ENCODE measurements around the gene CCDC33. TPM values are rescaled to one million over a fixed set of nuclear protein-coding genes. Genes with fewer than 3 reads are reported as not detected.
A peak's percentile ranks its signal among the peaks of the same experiment; 100 is the strongest.

CCDC33 gene
- total RNA-seq, 1 donor from 2014 or later = not detected

DNA sequence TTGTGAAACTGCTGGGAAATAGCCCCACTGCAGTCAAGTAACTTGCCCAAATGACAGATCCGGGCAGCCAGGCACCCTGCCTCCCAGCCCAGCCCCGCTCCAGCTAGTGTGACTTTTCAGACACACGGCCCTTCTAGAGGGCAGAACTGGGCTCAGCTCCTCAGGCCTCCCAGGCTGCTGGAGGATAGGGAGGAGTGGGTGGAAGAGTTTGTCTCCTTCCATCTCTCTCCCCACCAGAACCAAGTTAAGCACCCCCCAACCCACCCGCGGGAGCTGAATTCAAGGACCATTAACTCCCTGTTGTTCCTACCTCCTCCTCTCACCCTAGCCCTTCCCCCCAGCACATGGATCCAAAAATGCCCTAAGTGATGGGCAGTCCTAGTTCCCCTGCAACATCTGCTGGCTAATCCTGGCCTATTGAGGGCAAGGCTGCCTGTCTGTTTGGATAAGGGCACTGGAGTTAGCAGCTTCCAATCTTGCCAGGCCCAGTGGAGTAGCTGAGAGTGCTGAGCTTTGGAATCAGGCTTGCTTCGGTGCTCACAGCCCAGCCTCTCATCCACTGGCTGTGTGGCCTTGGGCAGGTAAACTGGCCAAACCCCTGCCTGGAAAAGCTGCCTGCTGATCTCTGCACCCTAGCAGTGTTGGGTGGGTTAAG lies 3.1 kb downstream of the CCDC33 start:
- no peaks in the 10 kb centered on the region for H3K27me3 ChIP-seq (ENCODE audit: control insufficient read depth, insufficient read depth, low read length)
- DNase-seq (ENCODE audit: low read depth) (no peak), FAIRE-seq (no peak)
- TF ChIP-seq, protein P1, sequence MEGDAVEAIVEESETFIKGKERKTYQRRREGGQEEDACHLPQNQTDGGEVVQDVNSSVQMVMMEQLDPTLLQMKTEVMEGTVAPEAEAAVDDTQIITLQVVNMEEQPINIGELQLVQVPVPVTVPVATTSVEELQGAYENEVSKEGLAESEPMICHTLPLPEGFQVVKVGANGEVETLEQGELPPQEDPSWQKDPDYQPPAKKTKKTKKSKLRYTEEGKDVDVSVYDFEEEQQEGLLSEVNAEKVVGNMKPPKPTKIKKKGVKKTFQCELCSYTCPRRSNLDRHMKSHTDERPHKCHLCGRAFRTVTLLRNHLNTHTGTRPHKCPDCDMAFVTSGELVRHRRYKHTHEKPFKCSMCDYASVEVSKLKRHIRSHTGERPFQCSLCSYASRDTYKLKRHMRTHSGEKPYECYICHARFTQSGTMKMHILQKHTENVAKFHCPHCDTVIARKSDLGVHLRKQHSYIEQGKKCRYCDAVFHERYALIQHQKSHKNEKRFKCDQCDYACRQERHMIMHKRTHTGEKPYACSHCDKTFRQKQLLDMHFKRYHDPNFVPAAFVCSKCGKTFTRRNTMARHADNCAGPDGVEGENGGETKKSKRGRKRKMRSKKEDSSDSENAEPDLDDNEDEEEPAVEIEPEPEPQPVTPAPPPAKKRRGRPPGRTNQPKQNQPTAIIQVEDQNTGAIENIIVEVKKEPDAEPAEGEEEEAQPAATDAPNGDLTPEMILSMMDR (IDR thresholded peaks at IDR 0.05; ENCODE audit: insufficient read depth, low read length, severe bottlenecking) = no peak
- no peak overlapping the region for H3K4me3 ChIP-seq (ENCODE audit: low read depth, low read length)
- no peaks in the 10 kb centered on the region for H3K36me3 ChIP-seq (ENCODE audit: control insufficient read depth, insufficient read depth, low read length)

DNA sequence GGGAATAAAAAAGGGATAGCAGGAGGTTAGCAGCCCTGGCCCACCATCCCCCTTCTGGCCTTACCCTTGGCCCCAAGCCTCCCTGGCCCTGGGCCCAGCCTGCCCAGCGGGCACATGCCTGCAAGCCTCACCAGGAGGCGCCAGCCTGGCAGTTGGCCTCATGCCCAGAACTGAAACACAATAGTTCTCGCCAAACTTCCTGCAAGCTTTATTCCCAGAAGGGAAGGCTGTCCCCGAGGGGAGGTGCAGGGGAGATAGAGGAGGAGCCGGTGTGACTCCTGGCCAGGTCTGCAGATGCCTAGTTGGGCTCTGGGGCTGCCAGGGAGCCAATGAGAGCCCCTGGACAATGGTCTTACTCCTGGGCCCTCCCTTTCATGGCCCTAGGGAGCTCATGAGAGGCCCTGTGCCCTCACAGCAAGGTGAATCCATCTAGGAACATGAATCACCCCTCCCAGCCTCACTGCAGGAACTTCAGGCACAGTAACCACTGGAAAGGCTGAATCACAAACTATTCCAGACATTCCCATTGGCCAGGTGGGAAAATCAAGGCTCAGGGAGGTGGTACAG lies 4.0 kb downstream of the CCDC33 start:
- Histone ChIP-seq H3K27me3 (ENCODE audit: control insufficient read depth, insufficient read depth, low read length) (no peaks in the 10 kb centered on the region), H3K36me3 (ENCODE audit: control insufficient read depth, insufficient read depth, low read length) (no peaks in the 10 kb centered on the region), H3K4me3 (ENCODE audit: low read depth, low read length) (no peak overlapping the region)
- FAIRE-seq (peak; percentile 64), DNase-seq (ENCODE audit: low read depth) (peak; percentile 92)
- TF ChIP-seq, protein P1 (IDR thresholded peaks at IDR 0.05; ENCODE audit: insufficient read depth, low read length, severe bottlenecking) = peak; percentile 82

DNA sequence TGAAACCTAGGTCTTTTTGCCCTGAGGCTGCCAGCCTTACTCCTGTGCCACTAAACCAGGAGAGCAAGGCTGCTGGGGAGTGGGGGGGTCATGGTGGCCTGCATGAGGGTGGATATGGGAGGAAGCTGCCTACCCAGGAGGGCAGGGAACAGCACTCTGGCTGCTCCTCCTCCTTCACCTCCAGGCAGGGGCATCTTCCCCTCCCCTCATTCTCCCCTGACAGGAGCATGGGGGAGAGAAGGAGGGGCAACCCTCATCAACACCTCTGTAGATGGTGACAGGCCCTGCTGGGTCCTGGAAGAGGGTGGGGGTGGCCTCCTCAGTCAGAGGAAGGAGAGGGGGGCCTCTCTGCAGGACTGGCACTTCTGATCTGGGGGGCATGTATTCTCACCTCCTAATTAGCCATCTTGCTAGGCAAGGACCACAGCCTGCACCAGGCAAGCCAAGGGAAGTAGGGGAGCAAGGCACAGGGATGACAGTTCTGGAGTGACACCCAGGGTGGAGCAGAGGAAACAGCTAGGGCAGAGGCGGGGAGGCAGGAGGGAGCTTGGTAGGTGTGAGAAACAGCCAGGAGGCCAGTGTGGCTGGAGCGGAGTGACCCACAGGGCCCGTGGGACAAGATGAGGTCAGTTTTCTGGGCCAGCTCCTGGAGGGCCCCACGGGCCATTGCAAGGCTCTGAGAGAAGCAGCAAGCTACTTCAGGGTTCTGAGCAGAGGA lies 4.9 kb downstream of the CCDC33 start:
- H3K4me3 ChIP-seq (ENCODE audit: low read depth, low read length) = no peak overlapping the region
- no peak for FAIRE-seq
- no peaks in the 10 kb centered on the region for H3K27me3 ChIP-seq (ENCODE audit: control insufficient read depth, insufficient read depth, low read length)
- TF ChIP-seq, protein P1 (IDR thresholded peaks at IDR 0.05; ENCODE audit: insufficient read depth, low read length, severe bottlenecking) = no peak
- H3K36me3 ChIP-seq (ENCODE audit: control insufficient read depth, insufficient read depth, low read length) = no peaks in the 10 kb centered on the region
- DNase-seq (ENCODE audit: low read depth) = no peak

DNA sequence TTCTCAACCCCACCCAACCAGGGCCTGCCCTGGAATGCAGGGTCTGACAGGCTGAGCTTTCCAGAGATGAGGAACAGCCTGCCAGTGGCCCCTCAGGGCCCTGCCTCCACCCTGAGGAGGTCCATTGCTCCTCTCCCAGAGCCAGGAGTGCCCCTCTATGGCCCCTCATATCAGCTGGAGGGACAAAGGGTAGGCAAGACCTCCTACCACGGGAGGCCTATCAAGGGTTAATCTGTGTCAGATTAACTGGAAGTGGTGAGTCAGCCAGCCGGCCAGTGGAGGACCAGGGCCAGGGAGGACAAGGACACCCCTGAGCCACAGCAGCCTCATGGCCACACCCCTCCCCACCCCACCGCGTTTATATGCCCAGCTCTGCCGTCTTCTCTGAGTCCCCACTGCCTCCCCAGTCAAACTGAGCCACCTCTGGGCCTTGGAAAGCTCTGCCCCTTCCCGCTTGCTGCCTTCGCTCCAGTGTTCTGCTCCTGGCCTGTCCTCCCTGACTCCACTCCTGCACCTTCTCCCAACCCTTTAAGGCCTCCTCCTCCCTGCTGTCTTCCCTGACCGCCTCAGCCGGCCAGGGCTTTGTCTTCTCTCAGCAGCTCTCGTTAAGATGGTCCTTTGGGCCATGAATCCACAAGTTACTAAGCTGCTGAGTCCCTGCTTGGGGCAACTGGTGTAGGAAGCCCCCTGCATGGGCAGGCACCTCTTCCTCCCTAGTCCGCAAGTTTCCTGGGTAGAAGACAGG lies 6.5 kb downstream of the CCDC33 start:
- no peak overlapping the region for H3K4me3 ChIP-seq (ENCODE audit: low read depth, low read length)
- no peaks in the 10 kb centered on the region for H3K27me3 ChIP-seq (ENCODE audit: control insufficient read depth, insufficient read depth, low read length)
- DNase-seq (ENCODE audit: low read depth) = no peak
- H3K36me3 ChIP-seq (ENCODE audit: control insufficient read depth, insufficient read depth, low read length) = no peaks in the 10 kb centered on the region
- TF ChIP-seq, protein P1 (IDR thresholded peaks at IDR 0.05; ENCODE audit: insufficient read depth, low read length, severe bottlenecking) = no peak
- FAIRE-seq = no peak

DNA sequence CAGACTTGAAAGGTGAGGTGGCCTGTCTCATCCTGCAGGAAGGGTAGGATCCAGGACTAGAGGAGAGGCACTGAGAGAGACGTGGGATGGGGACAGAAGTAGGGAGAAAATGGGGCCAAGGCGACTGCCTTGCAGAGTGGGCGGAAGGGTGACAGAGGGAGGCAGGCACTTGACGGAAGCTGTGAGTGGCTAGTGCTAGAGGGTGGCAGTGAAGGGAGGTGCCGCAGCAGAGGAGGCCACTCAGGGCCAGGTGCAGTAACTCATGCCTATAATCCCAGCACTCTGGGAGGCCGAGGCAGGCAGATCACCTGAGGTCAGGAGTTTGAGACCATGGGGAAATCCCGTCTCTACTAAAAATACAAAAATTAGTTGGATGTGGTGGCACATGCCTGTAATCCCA lies 7.3 kb downstream of the CCDC33 start:
- H3K27me3 ChIP-seq (ENCODE audit: control insufficient read depth, insufficient read depth, low read length) = peaks cover 1% of the 10 kb centered on the region
- no peaks in the 10 kb centered on the region for H3K36me3 ChIP-seq (ENCODE audit: control insufficient read depth, insufficient read depth, low read length)
- DNase-seq (ENCODE audit: low read depth) (no peak), FAIRE-seq (no peak)
- no peak overlapping the region for H3K4me3 ChIP-seq (ENCODE audit: low read depth, low read length)
- TF ChIP-seq, protein P1 (IDR thresholded peaks at IDR 0.05; ENCODE audit: insufficient read depth, low read length, severe bottlenecking) = no peak

All from bronchial epithelial cell (primary cell).